Tibial nerve (tissue), 3 donors: ENCODE data around the gene TCF23.

Source experiments
- CTCF ChIP-seq, 5 experiments: fragments of 200-600 bp in 3 of 5; fragments of 450-650 bp in 2 of 5; sonication (generic) in 3 of 5; IDR thresholded peaks; one replicate each; pipeline ENCODE4 v1.5.1; 2016 to 2019; ENCODE audit warnings: antibody characterized with exemption in 5 of 5, mild to moderate bottlenecking in 3 of 5, moderate library complexity in 2 of 5
- POLR2A ChIP-seq, 2 donors: fragments of 450-650 bp; IDR thresholded peaks; one replicate each; pipeline ENCODE4 v1.6.1; 2017; ENCODE audit warnings: antibody characterized with exemption in 2 of 2, mild to moderate bottlenecking in 2 of 2, moderate library complexity in 2 of 2

- TF ChIP-seq POLR2A (IDR thresholded peaks at IDR 0.05) (no peak), CTCF (IDR thresholded peaks at IDR 0.05) (no peak)
These were observed 35.3 kb downstream of the TCF23 start for GRCh38 chr2:27184115-27184514.
